Left renal pelvis (tissue), 4 donors: ENCODE data around the gene FRMPD4. TPM values are rescaled to one million over a fixed set of nuclear protein-coding genes. Genes with fewer than 3 reads are reported as not detected.
A peak's percentile ranks its signal among the peaks of the same experiment; 100 is the strongest.
"Not testable (repeated sequence)": the region's sequence is repeated elsewhere in the genome, so short reads cannot be mapped to it uniquely, and the experiment has no call there.

Experiments
- DNase-seq, 4 donors: peaks; one replicate each; pipeline ENCODE4 v3.0.0-alpha.2; 2013; ENCODE audit warnings: low read depth in 4 of 4, low spot score in 3 of 4
- polyA plus RNA-seq, 4 donors: library from polyadenylated mRNA; unstranded; fragments of 120-200 nt; gene quantifications; one replicate each; pipeline ENCODE4 v1.2.1, GENCODE V29; 2013; ENCODE audit not compliant: insufficient read length in 4 of 4

The FRMPD4 gene
- under 1 TPM; 0.09 to 0.34 (median 0.15) TPM for polyA plus RNA-seq

- no peak for DNase-seq
Measured at GRCh38 chrX:12138361-12139313, at the start of gene FRMPD4. Gene FRMPD4 (plus strand): TSS chrX:12138473. CDS start chrX:12138972, 499 bp downstream.

GRCh38 chrX:12089740-12090139 lies 48.5 kb upstream of the FRMPD4 start:
- DNase-seq: no peak

- DNase-seq: no peak
Measured at GRCh38 chrX:12113321-12113720, 25.0 kb upstream of the FRMPD4 start.

- DNase-seq: no peak
Measured at GRCh38 chrX:12115377-12115776, 22.9 kb upstream of the FRMPD4 start.

- no peak for DNase-seq
Measured at GRCh38 chrX:12118134-12118533, 20.1 kb upstream of the FRMPD4 start.

- DNase-seq: no peak
Measured at GRCh38 chrX:12128017-12128416, 10.3 kb upstream of the FRMPD4 start.

- DNase-seq: no peak
Measured at GRCh38 chrX:12137951-12138360, 317 bp upstream of the FRMPD4 start.

- DNase-seq: no peak
Measured at GRCh38 chrX:12139934-12140611, 1.8 kb downstream of the FRMPD4 start.

GRCh38 chrX:12141511-12141910 lies 3.2 kb downstream of the FRMPD4 start:
- DNase-seq: no peak

- DNase-seq: no peak
Measured at GRCh38 chrX:12142661-12143060, 4.4 kb downstream of the FRMPD4 start.

- no peak for DNase-seq
Measured at GRCh38 chrX:12145402-12145801, 7.1 kb downstream of the FRMPD4 start.

- DNase-seq: no peak
Measured at GRCh38 chrX:12149670-12150407, 11.6 kb downstream of the FRMPD4 start.

- DNase-seq: no peak
Measured at GRCh38 chrX:12153317-12153716, 15.0 kb downstream of the FRMPD4 start.

GRCh38 chrX:12153741-12154140 lies 15.5 kb downstream of the FRMPD4 start:
- peak in 1 of 4 donors; percentile 8 for DNase-seq

- DNase-seq: no peak
Measured at GRCh38 chrX:12159799-12160198, 21.5 kb downstream of the FRMPD4 start.

GRCh38 chrX:12162420-12162819 lies 24.1 kb downstream of the FRMPD4 start:
- DNase-seq: no peak

- not testable (repeated sequence) for DNase-seq
Measured at GRCh38 chrX:12164180-12164579, 25.9 kb downstream of the FRMPD4 start.

GRCh38 chrX:12170755-12171154 lies 32.5 kb downstream of the FRMPD4 start:
- no peak for DNase-seq

GRCh38 chrX:12174358-12174757 lies 36.1 kb downstream of the FRMPD4 start:
- no peak for DNase-seq

GRCh38 chrX:12197030-12197429 lies 58.8 kb downstream of the FRMPD4 start:
- no peak for DNase-seq

GRCh38 chrX:12206413-12206812 lies 68.1 kb downstream of the FRMPD4 start:
- no peak for DNase-seq
